Hematopoietic multipotent progenitor cell (in vitro differentiated cells): ENCODE data around the gene NEGR1. TPM values are rescaled to one million over a fixed set of nuclear protein-coding genes. Genes with fewer than 3 reads are reported as not detected.

Source experiments
- DNase-seq, 3 donors: peaks; one replicate each; pipeline ENCODE4 v3.0.0-alpha.2; 2011 to 2015; ENCODE audit warnings: low read depth in 2 of 3, low spot score in 2 of 3
- total RNA-seq: library from RNA; depleted of rRNA; stranded (reverse); fragments of >200 nt; gene quantifications from one replicate; pipeline ENCODE4 v1.2.3, GENCODE V29; 2012

NEGR1 gene
- total RNA-seq, 1 donor, result 3.8 TPM

- no peak for DNase-seq
These were observed 549.2 kb downstream of the NEGR1 start for GRCh38 chr1:71733121-71733520.

GRCh38 chr1:71721532-71721931, 560.8 kb downstream of the NEGR1 start:
- no peak for DNase-seq

DNA sequence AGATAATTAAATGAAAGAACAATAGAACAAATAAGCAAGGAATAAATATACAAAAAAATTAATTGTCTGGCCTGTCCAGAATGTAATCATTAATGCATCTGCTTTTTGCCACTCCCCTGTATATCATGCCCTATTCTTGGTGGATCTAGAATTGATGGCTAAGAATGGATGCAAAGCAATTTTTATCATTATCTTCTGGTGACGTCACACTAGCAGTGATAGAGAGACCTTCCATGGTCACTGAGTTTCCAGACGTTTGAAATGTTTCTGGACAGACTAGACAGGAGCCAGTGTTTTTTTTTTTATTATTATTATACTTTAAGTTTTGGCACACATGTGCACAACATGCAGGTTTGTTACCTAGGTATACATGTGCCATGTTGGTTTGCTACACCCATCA, 563.0 kb downstream of the NEGR1 start:
- no peak for DNase-seq

DNA sequence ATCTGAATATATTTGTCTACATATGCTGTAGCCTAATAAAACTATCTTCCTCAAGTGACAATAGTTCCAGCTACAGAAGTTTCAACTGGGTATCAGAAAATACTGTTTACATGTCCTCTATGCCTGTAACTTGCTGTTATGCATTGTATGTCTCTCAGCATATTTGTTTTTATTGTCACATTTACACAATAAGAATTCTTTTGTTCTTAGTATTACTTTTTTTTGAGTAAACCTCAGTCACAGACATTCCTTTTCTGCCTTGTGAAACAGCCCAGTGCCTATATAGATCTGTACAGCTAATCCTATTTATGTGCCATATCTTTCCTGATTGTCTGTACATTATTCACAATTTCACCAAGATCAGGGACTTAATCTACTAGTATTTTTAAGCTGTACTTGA, 565.2 kb downstream of the NEGR1 start:
- no peak for DNase-seq

DNA sequence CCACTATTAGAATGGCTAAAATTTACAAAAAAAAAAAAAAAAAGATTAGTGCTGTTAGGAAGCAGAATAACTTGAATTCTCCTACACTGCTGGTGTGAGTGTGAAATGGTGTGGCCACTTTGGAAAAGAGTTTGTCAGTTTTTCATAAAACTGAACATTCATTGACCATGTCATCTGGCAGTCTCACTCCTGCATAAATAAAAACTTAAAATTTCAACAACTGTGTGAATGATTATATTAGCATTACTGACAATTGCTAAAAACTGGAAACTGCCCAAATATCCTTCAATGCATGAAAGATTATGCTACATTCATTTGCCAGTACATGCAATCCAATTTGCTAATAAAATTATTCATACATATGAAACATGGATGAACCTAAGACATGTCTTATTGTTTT, 570.9 kb downstream of the NEGR1 start:
- no peak for DNase-seq

DNA sequence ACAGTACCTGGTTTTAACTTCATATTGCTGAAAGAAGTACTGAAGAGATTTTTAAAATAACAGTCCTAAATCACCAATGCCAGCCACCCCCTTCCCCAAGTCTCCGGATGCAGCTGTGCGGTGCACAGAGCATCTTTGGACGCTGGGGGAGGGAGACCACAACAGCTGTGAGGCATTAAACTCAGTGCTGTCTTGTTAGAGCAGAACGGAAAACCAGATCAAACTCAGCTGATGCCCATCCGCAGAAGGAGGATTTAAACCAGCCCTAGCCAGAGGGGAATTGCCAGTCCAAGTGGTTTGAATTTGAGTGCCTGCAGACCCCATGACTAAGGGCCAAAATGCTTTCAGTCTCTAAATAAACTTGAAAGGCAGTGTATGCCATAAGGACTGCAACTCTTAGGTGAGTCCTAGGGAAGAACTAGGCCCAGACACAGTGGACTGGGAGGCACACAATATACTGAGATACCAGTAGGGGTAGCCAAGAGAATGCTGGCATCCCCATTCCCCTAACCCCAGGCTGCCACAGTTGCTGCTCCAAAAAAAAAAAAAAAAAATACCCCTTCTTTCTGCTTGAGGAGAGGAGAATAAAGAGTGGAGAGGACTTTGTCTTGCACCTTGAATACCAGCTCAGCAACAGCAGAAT, 576.2 kb downstream of the NEGR1 start:
- DNase-seq, result peak in 2 of 3 donors; percentile 42 to 78

- DNase-seq, result peak in 1 of 3 donors; percentile 36
These were observed 584.2 kb downstream of the NEGR1 start for GRCh38 chr1:71698186-71698585.

GRCh38 chr1:71695821-71696220, 586.5 kb downstream of the NEGR1 start:
- DNase-seq, result no peak

GRCh38 chr1:71695084-71695483, 587.3 kb downstream of the NEGR1 start:
- DNase-seq, result no peak

GRCh38 chr1:71693581-71693980, 588.8 kb downstream of the NEGR1 start:
- no peak for DNase-seq

DNA sequence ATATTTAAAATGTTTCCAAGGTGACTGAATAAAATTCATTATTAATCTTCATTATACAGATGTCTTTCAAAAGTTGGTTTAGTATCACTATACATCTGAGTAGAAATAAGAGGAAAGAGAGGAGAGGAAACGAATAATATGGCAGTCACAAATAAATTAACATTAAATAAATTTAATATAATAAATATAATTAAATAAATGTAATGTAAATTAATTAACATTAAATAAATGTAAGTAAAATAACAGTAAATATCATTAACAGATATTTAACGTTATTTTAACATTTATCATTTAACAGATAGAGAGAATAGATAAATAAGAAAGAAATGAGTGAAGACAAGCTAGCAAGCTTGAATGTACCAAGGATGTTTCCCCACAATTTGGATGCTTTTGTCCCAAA, 592.7 kb downstream of the NEGR1 start:
- DNase-seq, result no peak

DNA sequence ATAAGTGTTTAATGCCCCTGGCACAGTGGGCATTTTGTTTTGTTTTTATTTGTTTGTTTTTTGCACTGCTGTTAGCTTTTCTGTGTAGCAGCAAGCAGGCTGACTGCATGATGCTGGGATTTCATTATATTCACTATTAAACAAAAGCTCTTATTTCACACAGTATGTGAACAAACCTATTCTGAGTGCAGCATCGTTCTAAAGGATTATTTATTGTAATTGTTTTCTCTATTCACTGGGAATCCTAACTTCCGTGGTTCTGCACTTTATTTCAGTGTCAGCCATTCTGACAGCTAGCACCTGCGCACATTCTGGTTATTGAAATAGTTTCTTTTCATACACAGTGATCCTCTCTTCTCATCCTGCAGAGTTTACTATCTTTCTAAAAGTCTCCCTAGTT, 595.0 kb downstream of the NEGR1 start:
- no peak for DNase-seq

DNA sequence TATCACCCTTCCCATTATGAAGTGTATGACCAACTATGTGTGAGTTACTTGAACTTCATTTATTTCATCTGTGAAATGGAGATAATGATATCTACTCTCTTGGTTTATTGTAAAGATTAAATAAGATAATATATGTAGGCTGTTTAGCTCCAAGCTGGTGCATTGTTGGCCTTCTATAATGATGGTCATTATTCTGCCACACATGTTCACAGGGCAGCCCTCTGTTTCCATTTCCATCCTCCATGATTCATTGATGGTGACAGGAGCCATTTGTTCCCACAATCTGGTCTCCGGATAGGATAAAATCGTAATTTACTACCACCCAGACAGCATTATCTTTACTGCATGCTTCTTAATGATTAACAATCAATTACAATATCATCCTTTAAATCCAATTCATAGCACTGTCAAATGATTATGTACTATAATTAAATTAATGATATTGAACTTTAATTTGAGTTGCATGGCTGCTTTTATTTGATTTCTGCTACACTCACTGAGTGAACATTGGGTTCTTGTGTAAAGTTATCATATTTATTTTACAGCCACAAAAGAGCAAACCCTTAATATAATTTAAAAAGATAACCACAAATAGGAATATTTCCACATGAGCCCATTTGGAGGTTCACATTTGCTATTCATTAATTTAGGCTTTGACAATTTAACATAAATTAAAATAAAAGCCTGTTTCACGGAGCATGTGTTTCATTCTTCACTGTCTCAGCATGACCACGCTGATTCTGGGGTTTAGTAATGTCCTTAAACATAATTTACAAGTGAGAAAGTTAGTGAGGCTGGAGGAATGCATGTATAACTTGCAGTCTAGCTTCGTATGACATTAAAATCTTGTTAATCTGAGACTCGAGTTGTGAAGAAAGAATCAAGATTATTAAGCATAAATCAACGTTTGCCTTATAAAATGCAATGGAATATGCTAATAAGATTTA, 605.1 kb downstream of the NEGR1 start:
- DNase-seq, result no peak

GRCh38 chr1:71668065-71668464, 614.3 kb downstream of the NEGR1 start:
- DNase-seq, result no peak

- no peak for DNase-seq
These were observed 615.1 kb downstream of the NEGR1 start for GRCh38 chr1:71667216-71667615.

- no peak for DNase-seq
These were observed 615.7 kb downstream of the NEGR1 start for GRCh38 chr1:71666609-71667008.

DNA sequence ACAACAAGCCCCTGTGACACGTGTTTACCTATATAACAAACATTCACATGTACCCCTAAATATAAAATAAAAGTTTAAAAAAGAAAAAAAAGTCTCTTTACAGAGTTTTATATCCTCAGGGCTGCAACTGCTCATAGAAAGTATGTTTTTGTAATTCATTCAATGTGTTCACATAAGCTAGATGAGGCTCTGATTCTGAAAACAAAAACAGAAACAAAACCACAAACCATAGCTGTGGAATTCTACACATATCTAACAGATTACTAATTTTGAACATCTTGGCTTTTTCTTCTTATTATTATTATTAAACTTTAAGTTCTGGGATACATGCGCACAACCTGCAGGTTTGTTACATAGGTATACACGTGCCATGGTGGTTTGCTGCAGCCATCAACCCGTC, 621.9 kb downstream of the NEGR1 start:
- no peak for DNase-seq

DNA sequence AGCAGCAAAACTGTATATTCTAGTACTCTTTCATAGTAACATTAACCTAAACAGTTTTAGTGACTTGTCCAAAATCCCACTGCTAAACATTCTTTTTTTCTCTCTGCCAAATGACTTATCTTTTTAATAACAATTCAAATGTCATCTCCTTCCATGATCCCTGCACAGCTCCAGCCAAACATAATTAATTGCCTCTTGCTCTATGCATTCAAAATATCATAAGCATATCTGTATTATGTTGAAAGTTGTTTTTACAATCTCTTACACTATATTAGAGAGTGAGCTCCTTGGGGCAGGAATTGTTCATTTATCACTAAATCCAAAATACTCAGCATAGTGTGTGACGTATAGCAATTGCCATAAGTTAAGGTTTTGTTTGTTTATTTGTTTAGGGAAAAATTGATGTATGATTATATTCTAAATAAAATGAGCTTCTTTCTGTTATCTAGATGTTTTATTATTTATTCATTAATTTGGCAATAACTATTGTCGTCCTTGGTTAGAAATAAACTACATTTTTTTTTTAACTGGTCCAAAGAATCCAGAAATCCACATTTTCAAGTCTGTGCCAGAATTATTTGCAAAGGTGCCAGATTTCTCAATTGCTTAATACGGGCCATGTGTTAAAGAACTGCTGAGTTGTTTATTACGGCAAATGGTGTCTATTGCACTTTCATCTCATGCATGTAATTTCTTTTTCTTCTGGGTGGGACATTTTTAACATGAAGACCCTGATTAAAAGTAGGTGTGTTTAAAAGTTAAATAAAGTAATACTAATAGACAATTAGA, 624.3 kb downstream of the NEGR1 start:
- DNase-seq, result no peak

GRCh38 chr1:71656902-71657301, 625.4 kb downstream of the NEGR1 start:
- no peak for DNase-seq

DNA sequence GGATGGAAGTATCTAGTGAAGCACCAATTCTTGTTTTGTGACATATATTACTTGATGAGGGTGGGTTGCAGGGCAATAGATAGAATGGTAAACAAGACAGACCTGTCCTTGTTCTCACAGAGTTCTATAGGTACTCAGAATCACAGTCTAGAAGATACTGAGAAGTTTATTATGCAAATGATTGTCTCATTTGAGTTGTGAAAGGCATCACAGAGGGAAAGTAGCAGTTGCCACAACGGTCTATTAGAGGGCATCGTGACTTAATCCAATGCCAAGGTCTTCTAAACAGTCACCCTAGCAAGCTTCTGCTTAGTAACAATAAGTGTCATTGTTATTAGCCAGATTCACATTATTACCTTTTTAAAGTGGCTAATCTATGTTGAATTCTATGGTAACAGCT, 626.7 kb downstream of the NEGR1 start:
- DNase-seq, result no peak

DNA sequence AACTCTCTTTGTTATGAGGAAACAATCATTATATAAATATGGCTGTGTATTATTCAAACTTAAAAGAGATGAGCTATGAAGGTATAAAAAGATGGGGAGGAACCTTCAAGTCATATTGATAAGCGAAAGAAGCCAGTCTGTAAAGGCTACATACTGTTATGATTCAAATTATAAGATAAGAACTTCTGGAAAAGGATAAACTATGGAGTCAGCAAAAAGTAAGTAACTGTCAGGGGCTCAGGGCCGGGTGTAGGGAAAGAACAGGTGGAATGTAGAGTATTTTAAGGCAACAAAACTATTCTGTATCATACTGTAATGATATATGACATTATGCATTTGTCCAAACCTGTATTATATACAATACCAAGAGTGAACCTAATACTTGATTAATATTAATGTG, 628.4 kb downstream of the NEGR1 start:
- DNase-seq, result no peak
